IPS-15b (cell line): ENCODE results near the gene NDUFB11.

Source experiments
- H3K27me3 ChIP-seq: one replicate; pipeline ENCODE4 v1.6.1; 2013; ENCODE audit warnings: low read length; ENCODE audit not compliant: control insufficient read depth, insufficient read depth
- H3K36me3 ChIP-seq: one replicate; pipeline ENCODE4 v1.6.1; 2013; ENCODE audit warnings: low read length; ENCODE audit not compliant: control insufficient read depth, insufficient read depth
- H3K4me1 ChIP-seq: one replicate; pipeline ENCODE4 v1.6.1; 2013; ENCODE audit warnings: mild to moderate bottlenecking, low read length; ENCODE audit not compliant: control insufficient read depth, insufficient read depth
- H3K4me3 ChIP-seq: one replicate; pipeline ENCODE4 v1.5.1; 2013; ENCODE audit warnings: low read depth, low read length
- H3K9ac ChIP-seq: one replicate; pipeline ENCODE4 v1.6.1; 2013; ENCODE audit warnings: low read depth, mild to moderate bottlenecking, low read length
- H3K9me3 ChIP-seq: one replicate; pipeline ENCODE4 v1.6.1; 2013; ENCODE audit warnings: mild to moderate bottlenecking, low read length; ENCODE audit not compliant: control insufficient read depth, insufficient read depth

The NDUFB11 gene

GRCh38 chrX:47182106-47182700 is 37.7 kb upstream of the NDUFB11 start:
- H3K4me1 ChIP-seq, result no peaks in the 10 kb centered on the region
- peaks cover 51% of the 10 kb centered on the region for H3K36me3 ChIP-seq
- H3K9ac ChIP-seq, result no peak overlapping the region
- no peaks in the 10 kb centered on the region for H3K27me3 ChIP-seq
- H3K4me3 ChIP-seq, result no peak overlapping the region
- H3K9me3 ChIP-seq, result no peaks in the 10 kb centered on the region

GRCh38 chrX:47181301-47181700 is 36.8 kb upstream of the NDUFB11 start:
- peaks cover 54% of the 10 kb centered on the region for H3K36me3 ChIP-seq
- H3K9ac ChIP-seq, result no peak overlapping the region
- H3K27me3 ChIP-seq, result no peaks in the 10 kb centered on the region
- H3K4me3 ChIP-seq, result no peak overlapping the region
- no peaks in the 10 kb centered on the region for H3K4me1 ChIP-seq
- no peaks in the 10 kb centered on the region for H3K9me3 ChIP-seq

- Histone ChIP-seq H3K9me3 (no peaks in the 10 kb centered on the region), H3K9ac (no peak overlapping the region), H3K4me3 (no peak overlapping the region), H3K27me3 (no peaks in the 10 kb centered on the region), H3K36me3 (peaks cover 55% of the 10 kb centered on the region), H3K4me1 (no peaks in the 10 kb centered on the region)
Observed at GRCh38 chrX:47180346-47180745, 35.8 kb upstream of the NDUFB11 start.

- no peak overlapping the region for H3K4me3 ChIP-seq
- no peaks in the 10 kb centered on the region for H3K27me3 ChIP-seq
- H3K36me3 ChIP-seq, result peaks cover 56% of the 10 kb centered on the region
- H3K9me3 ChIP-seq, result no peaks in the 10 kb centered on the region
- no peaks in the 10 kb centered on the region for H3K4me1 ChIP-seq
- H3K9ac ChIP-seq, result no peak overlapping the region
Observed at GRCh38 chrX:47179928-47180255, 35.4 kb upstream of the NDUFB11 start.

- Histone ChIP-seq H3K9me3 (no peaks in the 10 kb centered on the region), H3K4me3 (no peak overlapping the region), H3K4me1 (no peaks in the 10 kb centered on the region), H3K9ac (no peak overlapping the region), H3K36me3 (peaks cover 59% of the 10 kb centered on the region), H3K27me3 (no peaks in the 10 kb centered on the region)
Observed at GRCh38 chrX:47179221-47179927, 34.9 kb upstream of the NDUFB11 start.

- H3K9me3 ChIP-seq, result no peaks in the 10 kb centered on the region
- peaks cover 65% of the 10 kb centered on the region for H3K36me3 ChIP-seq
- H3K4me3 ChIP-seq, result no peak overlapping the region
- no peaks in the 10 kb centered on the region for H3K27me3 ChIP-seq
- no peaks in the 10 kb centered on the region for H3K4me1 ChIP-seq
- no peak overlapping the region for H3K9ac ChIP-seq
Observed at GRCh38 chrX:47178337-47178736, 33.8 kb upstream of the NDUFB11 start.

GRCh38 chrX:47177079-47177478 is 32.6 kb upstream of the NDUFB11 start:
- no peaks in the 10 kb centered on the region for H3K9me3 ChIP-seq
- no peaks in the 10 kb centered on the region for H3K27me3 ChIP-seq
- H3K4me3 ChIP-seq, result no peak overlapping the region
- no peak overlapping the region for H3K9ac ChIP-seq
- H3K36me3 ChIP-seq, result peaks cover 67% of the 10 kb centered on the region
- H3K4me1 ChIP-seq, result no peaks in the 10 kb centered on the region

- H3K36me3 ChIP-seq, result peaks cover 63% of the 10 kb centered on the region
Observed at GRCh38 chrX:47176101-47176740, 31.7 kb upstream of the NDUFB11 start.

GRCh38 chrX:47175588-47175980 is 31.1 kb upstream of the NDUFB11 start:
- Histone ChIP-seq H3K27me3 (no peaks in the 10 kb centered on the region), H3K4me1 (no peaks in the 10 kb centered on the region), H3K4me3 (no peak overlapping the region), H3K36me3 (peaks cover 68% of the 10 kb centered on the region), H3K9ac (peak overlapping the region; percentile 24), H3K9me3 (no peaks in the 10 kb centered on the region)

More at GRCh38 chrX:47176101-47176740, 31.7 kb upstream of the NDUFB11 start:
- Histone ChIP-seq H3K9ac (peak overlapping the region; percentile 24), H3K27me3 (no peaks in the 10 kb centered on the region), H3K4me3 (no peak overlapping the region), H3K9me3 (no peaks in the 10 kb centered on the region), H3K4me1 (no peaks in the 10 kb centered on the region)

- Histone ChIP-seq H3K9me3 (no peaks in the 10 kb centered on the region), H3K9ac (no peak overlapping the region), H3K36me3 (peaks cover 72% of the 10 kb centered on the region), H3K4me3 (no peak overlapping the region), H3K27me3 (no peaks in the 10 kb centered on the region), H3K4me1 (no peaks in the 10 kb centered on the region)
Observed at GRCh38 chrX:47174846-47175587, 30.5 kb upstream of the NDUFB11 start.

GRCh38 chrX:47174376-47174775 is 29.9 kb upstream of the NDUFB11 start:
- H3K4me1 ChIP-seq, result no peaks in the 10 kb centered on the region
- peaks cover 70% of the 10 kb centered on the region for H3K36me3 ChIP-seq
- H3K9ac ChIP-seq, result no peak overlapping the region
- no peak overlapping the region for H3K4me3 ChIP-seq
- H3K9me3 ChIP-seq, result no peaks in the 10 kb centered on the region
- no peaks in the 10 kb centered on the region for H3K27me3 ChIP-seq
